GM06990 (cell line): ENCODE measurements around the gene DDX10.

Experiments
- DNase-seq: peaks from one replicate; pipeline ENCODE4 v3.0.0-alpha.2; 2011; ENCODE audit not compliant: insufficient read length; ENCODE audit errors: extremely low read depth
- H3K27me3 ChIP-seq: replicated peaks from 2 replicates; pipeline ENCODE4 v1.6.0; 2011; ENCODE audit warnings: low read length; ENCODE audit not compliant: control insufficient read depth, insufficient read depth
- H3K36me3 ChIP-seq: 2 replicates; pipeline ENCODE4 v1.5.1; 2011; ENCODE audit warnings: low read length; ENCODE audit not compliant: control insufficient read depth, insufficient read depth
- H3K4me3 ChIP-seq: replicated peaks from 2 replicates; pipeline ENCODE4 v1.5.1; 2011; ENCODE audit warnings: low read depth, mild to moderate bottlenecking, control low read depth, low read length
- TF ChIP-seq, protein P1 (sequence below): IDR thresholded peaks from 2 replicates; pipeline ENCODE4 v1.5.1; 2011; ENCODE audit warnings: low read length, control low read depth, mild to moderate bottlenecking, inconsistent platforms; ENCODE audit not compliant: insufficient read depth, poor library complexity, severe bottlenecking

Gene DDX10

DNA sequence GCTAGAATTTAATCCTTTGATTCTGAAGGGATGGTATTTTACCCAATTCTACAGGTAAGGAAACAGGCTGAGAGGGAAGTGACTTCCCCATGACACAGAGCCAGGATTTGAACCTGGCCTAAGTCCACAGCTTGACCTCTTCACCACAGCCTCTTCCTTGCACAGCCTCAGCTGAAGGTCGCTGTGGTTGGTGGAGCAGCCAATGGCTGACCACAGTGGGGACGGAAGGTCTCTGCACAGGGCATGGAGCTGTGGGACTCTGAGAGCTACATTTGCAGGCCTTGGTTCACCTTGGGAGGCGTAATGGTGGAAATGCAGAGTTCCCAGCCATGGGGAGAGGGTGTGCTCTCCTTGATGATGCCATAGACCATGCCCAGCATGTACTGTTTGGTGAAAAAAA, 295.0 kb downstream of the DDX10 start:
- Histone ChIP-seq H3K27me3 (no peaks in the 10 kb centered on the region), H3K36me3 (no peaks in the 10 kb centered on the region), H3K4me3 (no peak overlapping the region)
- TF ChIP-seq, protein P1, sequence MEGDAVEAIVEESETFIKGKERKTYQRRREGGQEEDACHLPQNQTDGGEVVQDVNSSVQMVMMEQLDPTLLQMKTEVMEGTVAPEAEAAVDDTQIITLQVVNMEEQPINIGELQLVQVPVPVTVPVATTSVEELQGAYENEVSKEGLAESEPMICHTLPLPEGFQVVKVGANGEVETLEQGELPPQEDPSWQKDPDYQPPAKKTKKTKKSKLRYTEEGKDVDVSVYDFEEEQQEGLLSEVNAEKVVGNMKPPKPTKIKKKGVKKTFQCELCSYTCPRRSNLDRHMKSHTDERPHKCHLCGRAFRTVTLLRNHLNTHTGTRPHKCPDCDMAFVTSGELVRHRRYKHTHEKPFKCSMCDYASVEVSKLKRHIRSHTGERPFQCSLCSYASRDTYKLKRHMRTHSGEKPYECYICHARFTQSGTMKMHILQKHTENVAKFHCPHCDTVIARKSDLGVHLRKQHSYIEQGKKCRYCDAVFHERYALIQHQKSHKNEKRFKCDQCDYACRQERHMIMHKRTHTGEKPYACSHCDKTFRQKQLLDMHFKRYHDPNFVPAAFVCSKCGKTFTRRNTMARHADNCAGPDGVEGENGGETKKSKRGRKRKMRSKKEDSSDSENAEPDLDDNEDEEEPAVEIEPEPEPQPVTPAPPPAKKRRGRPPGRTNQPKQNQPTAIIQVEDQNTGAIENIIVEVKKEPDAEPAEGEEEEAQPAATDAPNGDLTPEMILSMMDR: no peak
- no peak for DNase-seq

DNA sequence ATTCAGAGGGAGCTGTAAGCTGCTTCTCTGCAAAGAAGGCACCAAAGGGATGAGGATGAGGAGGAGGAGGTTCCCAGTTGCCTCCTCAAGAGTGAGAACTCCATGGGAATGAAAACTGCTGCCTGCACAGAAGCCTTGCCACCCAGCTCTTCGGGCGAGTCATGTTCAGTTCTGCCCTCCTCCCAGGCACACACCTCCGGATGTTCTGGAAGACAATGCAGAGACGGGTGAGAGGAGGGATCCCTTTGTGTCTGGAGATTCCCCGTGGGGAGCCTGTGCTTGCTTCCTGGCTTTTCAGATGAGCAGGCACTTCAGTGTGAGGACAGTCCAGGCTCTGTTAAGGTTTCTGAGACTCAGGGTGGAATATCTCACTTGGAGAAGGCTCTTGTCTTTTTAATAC, 295.6 kb downstream of the DDX10 start:
- no peaks in the 10 kb centered on the region for H3K36me3 ChIP-seq
- TF ChIP-seq, protein P1: no peak
- H3K4me3 ChIP-seq: no peak overlapping the region
- no peaks in the 10 kb centered on the region for H3K27me3 ChIP-seq
- no peak for DNase-seq

DNA sequence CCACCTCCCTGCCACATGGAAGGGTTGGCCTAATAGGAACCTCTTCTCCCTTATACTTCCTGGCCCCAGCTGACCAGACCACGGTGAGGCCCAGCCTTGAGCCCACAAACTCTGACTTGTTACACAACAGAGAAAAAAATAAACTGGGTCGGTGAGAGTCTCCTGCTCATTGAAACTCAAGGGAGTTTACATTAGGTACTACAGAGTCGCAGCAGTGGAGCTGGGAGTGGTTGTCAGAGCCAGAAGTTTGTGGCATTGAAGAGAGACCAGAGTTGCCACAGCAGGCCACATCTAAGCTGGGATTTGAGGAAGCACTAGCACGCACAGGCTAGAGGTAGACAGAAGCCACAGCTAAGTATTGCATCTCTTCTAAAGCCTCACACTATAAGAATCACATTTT, 296.2 kb downstream of the DDX10 start:
- no peaks in the 10 kb centered on the region for H3K27me3 ChIP-seq
- TF ChIP-seq, protein P1: no peak
- DNase-seq: no peak

GRCh38 chr11:108963118-108963517, 298.2 kb downstream of the DDX10 start:
- TF ChIP-seq, protein P1: no peak
- Histone ChIP-seq H3K27me3 (no peaks in the 10 kb centered on the region; the same call in 1 of the 2 replicates), H3K36me3 (no peaks in the 10 kb centered on the region), H3K4me3 (no peak overlapping the region)
- no peak for DNase-seq

More for the DNA sequence above, 296.2 kb downstream of the DDX10 start:
- Histone ChIP-seq H3K4me3 (no peak overlapping the region), H3K36me3 (no peaks in the 10 kb centered on the region)

GRCh38 chr11:108965306-108966001, 300.6 kb downstream of the DDX10 start:
- H3K36me3 ChIP-seq: no peaks in the 10 kb centered on the region
- H3K4me3 ChIP-seq: no peak overlapping the region
- no peak for DNase-seq
- H3K27me3 ChIP-seq: no peaks in the 10 kb centered on the region; the same call in 1 of the 2 replicates
- TF ChIP-seq, protein P1: no peak
